Neuronal stem cell (in vitro differentiated cells): ENCODE measurements around the gene GZF1.
A peak's percentile ranks its signal among the peaks of the same experiment; 100 is the strongest.

ENCODE experiments used
- DNase-seq: peaks from one replicate; pipeline ENCODE4 v3.0.0-alpha.2; 2013; ENCODE audit warnings: low spot score
- H2AFZ ChIP-seq: one replicate; pipeline ENCODE4 v1.6.1; 2013; ENCODE audit warnings: mild to moderate bottlenecking, low read length, inconsistent platforms
- H2AK5ac ChIP-seq: 2 replicates; pipeline ENCODE4 v1.6.1; 2013; ENCODE audit warnings: low read depth, mild to moderate bottlenecking, inconsistent platforms, low read length, moderate library complexity, mixed read lengths
- H2BK120ac ChIP-seq: 2 replicates; pipeline ENCODE4 v1.6.1; 2013; ENCODE audit warnings: low read depth, mild to moderate bottlenecking, inconsistent platforms, low read length, moderate library complexity, mixed read lengths
- H2BK12ac ChIP-seq: one replicate; pipeline ENCODE4 v1.6.1; 2013; ENCODE audit warnings: low read length, inconsistent platforms
- H2BK15ac ChIP-seq: 2 replicates; pipeline ENCODE4 v1.6.1; 2013; ENCODE audit warnings: mild to moderate bottlenecking, low read length, inconsistent platforms, mixed read lengths
- H2BK5ac ChIP-seq: one replicate; pipeline ENCODE4 v1.6.1; 2013; ENCODE audit warnings: inconsistent platforms, mild to moderate bottlenecking, low read length, moderate library complexity
- H3K14ac ChIP-seq: one replicate; pipeline ENCODE4 v1.6.1; 2013; ENCODE audit warnings: low read length, inconsistent platforms
- H3K18ac ChIP-seq: 2 replicates; pipeline ENCODE4 v1.6.1; 2013; ENCODE audit warnings: low read length, inconsistent platforms
- H3K23ac ChIP-seq: 2 replicates; pipeline ENCODE4 v1.6.1; 2013; ENCODE audit warnings: low read depth, mild to moderate bottlenecking, mixed read lengths, low read length, inconsistent platforms; ENCODE audit not compliant: poor library complexity
- H3K27ac ChIP-seq: replicated peaks from 3 replicates; pipeline ENCODE4 v1.5.1; 2013; ENCODE audit warnings: low read length, inconsistent platforms
- H3K27me3 ChIP-seq, 3 experiments: 2 replicates each; pipeline ENCODE4 v1.6.1; 2013; ENCODE audit warnings: low read length in 3 of 3, mild to moderate bottlenecking in 2 of 3, inconsistent platforms in 1 of 3, low read depth in 1 of 3, mixed read lengths in 1 of 3, moderate library complexity in 1 of 3; ENCODE audit not compliant: control insufficient read depth in 3 of 3, insufficient read depth in 3 of 3
- H3K36me3 ChIP-seq, 2 donors: replicated peaks in 1 of 2; 2 replicates each; pipeline ENCODE4 v1.6.1; 2013; ENCODE audit warnings: low read length in 2 of 2; ENCODE audit not compliant: control insufficient read depth in 2 of 2, insufficient read depth in 2 of 2
- H3K4ac ChIP-seq: 2 replicates; pipeline ENCODE4 v1.6.1; 2013; ENCODE audit warnings: inconsistent platforms, mild to moderate bottlenecking, low read length, moderate library complexity
- H3K4me1 ChIP-seq, 2 donors: 1 replicate in 1 of 2; 2 replicates in 1 of 2; pipeline ENCODE4 v1.6.1; 2013; ENCODE audit warnings: low read length in 2 of 2, low read depth in 1 of 2; ENCODE audit not compliant: control insufficient read depth in 2 of 2, insufficient read depth in 1 of 2
- H3K4me2 ChIP-seq: one replicate; pipeline ENCODE4 v1.6.1; 2013; ENCODE audit warnings: mild to moderate bottlenecking, low read length, inconsistent platforms; ENCODE audit not compliant: insufficient read depth, poor library complexity, severe bottlenecking
- H3K4me3 ChIP-seq, 2 donors: 2 replicates each; pipeline ENCODE4 v1.5.1; 2013; ENCODE audit warnings: low read length in 2 of 2, mild to moderate bottlenecking in 2 of 2, inconsistent platforms in 1 of 2, moderate library complexity in 1 of 2
- H3K79me1 ChIP-seq: one replicate; pipeline ENCODE4 v1.6.1; 2013; ENCODE audit warnings: low read depth, mild to moderate bottlenecking, inconsistent platforms, low read length, moderate library complexity
- H3K9ac ChIP-seq: one replicate; pipeline ENCODE4 v1.6.1; 2013; ENCODE audit warnings: mild to moderate bottlenecking, low read depth, low read length, inconsistent platforms; ENCODE audit not compliant: poor library complexity
- H3K9me3 ChIP-seq, 2 donors: replicated peaks in 1 of 2; 2 replicates each; pipeline versions ENCODE3 to v1.6.1; 2013; ENCODE audit warnings: low read length in 2 of 2, mild to moderate bottlenecking in 2 of 2, inconsistent platforms in 1 of 2, low read depth in 1 of 2, mixed read lengths in 1 of 2, moderate library complexity in 1 of 2; ENCODE audit not compliant: control insufficient read depth in 2 of 2, insufficient read depth in 1 of 2
- H4K8ac ChIP-seq: one replicate; pipeline ENCODE4 v1.6.1; 2013; ENCODE audit warnings: low read depth, mild to moderate bottlenecking, inconsistent platforms, low read length, moderate library complexity
- H4K91ac ChIP-seq: one replicate; pipeline ENCODE4 v1.6.1; 2013; ENCODE audit warnings: low read length, low read depth, mild to moderate bottlenecking, inconsistent platforms; ENCODE audit not compliant: poor library complexity
- WGBS, 2 donors: extraction: QIAGEN DNeasy Blood & Tissue Kit; methylation state at CpG; one replicate each; pipeline ENCODE4 v1.1.7; 2013; ENCODE audit warnings: missing lambda C conversion rate in 2 of 2, mixed read lengths in 1 of 2; ENCODE audit not compliant: insufficient read length in 2 of 2, insufficient replicate concordance in 1 of 2; ENCODE audit errors: extremely low coverage in 2 of 2; 5-methylcytosine and 5-hydroxymethylcytosine counted together

Gene GZF1

GRCh38 chr20:23368316-23369071 lies 6.5 kb downstream of the GZF1 start:
- Histone ChIP-seq H3K9me3 (peaks cover 0 to 8% of the 10 kb centered on the region in 2 donors), H3K4me3 (no peak overlapping the region), H3K23ac (no peak overlapping the region), H3K79me1 (peaks cover 4% of the 10 kb centered on the region), H3K18ac (no peak overlapping the region), H4K8ac (no peak overlapping the region), H4K91ac (no peak overlapping the region), H3K9ac (no peak overlapping the region), H2AFZ (no peak overlapping the region), H2BK120ac (no peak overlapping the region), H3K4me1 (no peaks in the 10 kb centered on the region), H3K27ac (no peak overlapping the region), H3K14ac (no peak overlapping the region), H3K4me2 (no peak overlapping the region), H2BK15ac (no peak overlapping the region), H3K27me3 (no peaks in the 10 kb centered on the region), H3K36me3 (peaks cover 34 to 97% of the 10 kb centered on the region in 2 donors), H3K4ac (no peak overlapping the region), H2AK5ac (no peak overlapping the region), H2BK12ac (no peak overlapping the region), H2BK5ac (no peak overlapping the region)
- no peak for DNase-seq
- no CpG with 5 or more reads among the region's 2 CpGs for WGBS, 2 donors

GRCh38 chr20:23369072-23369823 lies 7.3 kb downstream of the GZF1 start:
- Histone ChIP-seq H3K27me3 (no peaks in the 10 kb centered on the region), H2BK120ac (no peak overlapping the region), H3K36me3 (peaks cover 35 to 100% of the 10 kb centered on the region in 2 donors)

GRCh38 chr20:23370274-23370673 lies 8.3 kb downstream of the GZF1 start:
- Histone ChIP-seq H3K14ac (no peak overlapping the region), H3K9me3 (peaks cover 0 to 22% of the 10 kb centered on the region in 2 donors), H3K79me1 (peaks cover 2% of the 10 kb centered on the region), H3K4me1 (no peaks in the 10 kb centered on the region), H3K18ac (no peak overlapping the region), H3K27ac (no peak overlapping the region), H3K27me3 (no peaks in the 10 kb centered on the region), H2BK12ac (no peak overlapping the region), H4K91ac (no peak overlapping the region), H2BK15ac (no peak overlapping the region), H3K23ac (no peak overlapping the region), H4K8ac (no peak overlapping the region), H3K4ac (no peak overlapping the region), H2BK5ac (no peak overlapping the region), H3K36me3 (peaks cover 29 to 100% of the 10 kb centered on the region in 2 donors), H3K4me3 (no peak overlapping the region), H2BK120ac (no peak overlapping the region), H3K4me2 (no peak overlapping the region), H2AFZ (no peak overlapping the region), H2AK5ac (no peak overlapping the region), H3K9ac (no peak overlapping the region)
- DNase-seq = no peak
- WGBS, 2 donors = no CpG with 5 or more reads among the region's 5 CpGs

More at GRCh38 chr20:23369072-23369823, 7.3 kb downstream of the GZF1 start:
- Histone ChIP-seq H2AFZ (no peak overlapping the region), H3K4ac (no peak overlapping the region), H3K4me3 (no peak overlapping the region), H3K9me3 (peaks cover 0 to 15% of the 10 kb centered on the region in 2 donors), H3K27ac (no peak overlapping the region), H3K79me1 (peaks cover 4% of the 10 kb centered on the region), H4K8ac (no peak overlapping the region), H2AK5ac (no peak overlapping the region), H2BK15ac (no peak overlapping the region), H3K4me2 (no peak overlapping the region), H2BK5ac (no peak overlapping the region), H4K91ac (no peak overlapping the region), H3K23ac (no peak overlapping the region), H3K14ac (no peak overlapping the region), H2BK12ac (no peak overlapping the region), H3K18ac (no peak overlapping the region), H3K4me1 (no peaks in the 10 kb centered on the region), H3K9ac (peak overlapping the region; percentile 39)
- DNase-seq = no peak
- no CpG with 5 or more reads among the region's 14 CpGs for WGBS, 2 donors

DNA sequence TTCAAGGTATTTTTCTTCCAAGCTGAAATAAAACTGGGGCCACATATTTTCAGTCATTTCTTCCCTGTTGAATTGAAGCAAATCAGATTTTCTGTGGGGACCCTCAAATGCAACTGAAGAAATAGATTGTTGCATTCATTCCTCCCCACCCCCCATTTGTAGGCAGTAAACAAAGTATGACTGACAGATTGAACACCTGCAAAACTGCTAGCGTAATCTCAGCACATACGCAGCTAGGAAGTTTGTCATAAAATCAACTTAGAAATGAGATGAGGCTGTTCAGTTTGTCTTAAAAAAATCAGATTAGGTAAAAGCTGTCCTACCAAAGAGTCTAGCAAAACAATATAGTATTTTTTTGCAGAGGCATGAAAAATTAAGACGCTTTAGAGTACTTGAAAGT lies 8.9 kb downstream of the GZF1 start:
- no peaks in the 10 kb centered on the region for H3K79me1 ChIP-seq
- H3K23ac ChIP-seq = no peak overlapping the region
- H3K14ac ChIP-seq = no peak overlapping the region
- no peak overlapping the region for H3K4me3 ChIP-seq
- H2AK5ac ChIP-seq = no peak overlapping the region
- H3K18ac ChIP-seq = no peak overlapping the region
- no peaks in the 10 kb centered on the region for H3K4me1 ChIP-seq
- no peak for DNase-seq
- no peak overlapping the region for H3K4ac ChIP-seq
- H3K9ac ChIP-seq = no peak overlapping the region
- H4K91ac ChIP-seq = no peak overlapping the region
- no peak overlapping the region for H3K27ac ChIP-seq
- H3K27me3 ChIP-seq = no peaks in the 10 kb centered on the region
- H3K4me2 ChIP-seq = no peak overlapping the region
- no peak overlapping the region for H2AFZ ChIP-seq
- H4K8ac ChIP-seq = no peak overlapping the region
- H3K36me3 ChIP-seq = peaks cover 29 to 100% of the 10 kb centered on the region in 2 donors
- peaks cover 0 to 28% of the 10 kb centered on the region in 2 donors for H3K9me3 ChIP-seq
- H2BK12ac ChIP-seq = no peak overlapping the region
- no peak overlapping the region for H2BK5ac ChIP-seq
- H2BK15ac ChIP-seq = no peak overlapping the region
- H2BK120ac ChIP-seq = no peak overlapping the region
- WGBS, 2 donors = no CpG with 5 or more reads among the region's 3 CpGs
